H9 (cell line): ENCODE data around the gene HNRNPLL. TPM values are rescaled to one million over a fixed set of nuclear protein-coding genes. Genes with fewer than 3 reads are reported as not detected.
"Not testable (repeated sequence)": the region's sequence is repeated elsewhere in the genome, so short reads cannot be mapped to it uniquely, and the experiment has no call there.

Experiments
- DNase-seq: peaks from one replicate; pipeline ENCODE4 v3.0.0-alpha.2; 2017
- H2AFZ ChIP-seq: one replicate; pipeline ENCODE4 v1.6.1; 2013; ENCODE audit warnings: mild to moderate bottlenecking, low read length, control low read depth, moderate library complexity
- H2AK5ac ChIP-seq: 2 replicates; pipeline ENCODE4 v1.6.1; 2013; ENCODE audit warnings: low read length, control low read depth, mixed read lengths; ENCODE audit not compliant: insufficient read length
- H2BK120ac ChIP-seq: one replicate; pipeline ENCODE4 v1.6.1; 2013; ENCODE audit warnings: low read depth, mild to moderate bottlenecking, low read length, control low read depth, inconsistent platforms; ENCODE audit not compliant: poor library complexity, severe bottlenecking
- H2BK12ac ChIP-seq: 2 replicates; pipeline ENCODE4 v1.6.1; 2013; ENCODE audit warnings: low read length, control low read depth, mixed read lengths, low read depth; ENCODE audit not compliant: insufficient read length
- H2BK15ac ChIP-seq: 2 replicates; pipeline ENCODE4 v1.6.1; 2013; ENCODE audit warnings: low read depth, low read length, control low read depth
- H2BK20ac ChIP-seq: one replicate; pipeline ENCODE4 v1.6.1; 2013; ENCODE audit warnings: low read depth, mild to moderate bottlenecking, low read length, control low read depth, inconsistent platforms; ENCODE audit not compliant: poor library complexity, severe bottlenecking
- H2BK5ac ChIP-seq: 2 replicates; pipeline ENCODE4 v1.6.1; 2013; ENCODE audit warnings: low read length, control low read depth, mixed read lengths; ENCODE audit not compliant: insufficient read length
- H3K14ac ChIP-seq: 2 replicates; pipeline ENCODE4 v1.6.1; 2013; ENCODE audit warnings: low read length, control low read depth; ENCODE audit not compliant: insufficient read depth
- H3K18ac ChIP-seq: 2 replicates; pipeline ENCODE4 v1.6.1; 2013; ENCODE audit warnings: low read depth, mild to moderate bottlenecking, mixed read lengths, low read length, control low read depth; ENCODE audit not compliant: insufficient read length
- H3K23ac ChIP-seq: 2 replicates; pipeline ENCODE4 v1.6.1; 2013; ENCODE audit warnings: low read length, control low read depth, mixed read lengths, low read depth; ENCODE audit not compliant: insufficient read length
- H3K23me2 ChIP-seq: 2 replicates; pipeline ENCODE4 v1.6.1; 2013; ENCODE audit warnings: low read depth, mild to moderate bottlenecking, mixed read lengths, low read length, control low read depth; ENCODE audit not compliant: insufficient read length, poor library complexity, severe bottlenecking
- H3K27ac ChIP-seq: 2 replicates; pipeline ENCODE4 v1.5.1; 2013; ENCODE audit warnings: low read length, control low read depth, mixed read lengths, low read depth; ENCODE audit not compliant: insufficient read length
- H3K27me3 ChIP-seq: 2 replicates; pipeline ENCODE4 v1.6.1; 2013; ENCODE audit warnings: low read length, control low read depth, inconsistent platforms; ENCODE audit not compliant: insufficient read depth
- H3K4ac ChIP-seq: 2 replicates; pipeline ENCODE4 v1.6.1; 2013; ENCODE audit warnings: low read depth, mild to moderate bottlenecking, control low read depth, inconsistent platforms, low read length, moderate library complexity
- H3K4me1 ChIP-seq: 2 replicates; pipeline ENCODE4 v1.6.1; 2013; ENCODE audit warnings: low read length, control low read depth, inconsistent platforms; ENCODE audit not compliant: insufficient read depth
- H3K4me2 ChIP-seq: 2 replicates; pipeline ENCODE4 v1.6.1; 2013; ENCODE audit warnings: low read length, control low read depth, mixed read lengths; ENCODE audit not compliant: insufficient read length, insufficient read depth
- H3K56ac ChIP-seq: 2 replicates; pipeline ENCODE4 v1.6.1; 2013; ENCODE audit warnings: low read depth, mild to moderate bottlenecking, mixed read lengths, low read length, control low read depth; ENCODE audit not compliant: insufficient read length
- H3K79me1 ChIP-seq: 2 replicates; pipeline ENCODE4 v1.6.1; 2013; ENCODE audit warnings: low read depth, mild to moderate bottlenecking, moderate library complexity, low read length, control low read depth, inconsistent platforms; ENCODE audit not compliant: insufficient read depth, poor library complexity, severe bottlenecking
- H3K79me2 ChIP-seq: 2 replicates; pipeline ENCODE4 v1.6.1; 2013; ENCODE audit warnings: low read length, control low read depth, inconsistent platforms; ENCODE audit not compliant: insufficient read depth
- H3K9ac ChIP-seq: 2 replicates; pipeline ENCODE4 v1.6.1; 2013; ENCODE audit warnings: low read length, control low read depth, mixed read lengths; ENCODE audit not compliant: insufficient read length; ENCODE audit errors: extremely low read depth
- H3K9me3 ChIP-seq: one replicate; pipeline ENCODE4 v1.6.1; 2013; ENCODE audit warnings: low read depth, low read length, inconsistent platforms; ENCODE audit not compliant: control insufficient read depth
- H3T11ph ChIP-seq: one replicate; pipeline ENCODE4 v1.6.1; 2013; ENCODE audit warnings: mild to moderate bottlenecking, low read length, control low read depth, inconsistent platforms
- H4K20me1 ChIP-seq: one replicate; pipeline ENCODE4 v1.6.1; 2013; ENCODE audit not compliant: control insufficient read depth, insufficient read length, insufficient read depth
- H4K5ac ChIP-seq: 2 replicates; pipeline ENCODE4 v1.6.1; 2013; ENCODE audit warnings: low read depth, mild to moderate bottlenecking, mixed read lengths, low read length, control low read depth; ENCODE audit not compliant: insufficient read length
- H4K8ac ChIP-seq: replicated peaks from 2 replicates; pipeline ENCODE4 v1.6.1; 2013; ENCODE audit warnings: low read length, control low read depth, mixed read lengths, low read depth; ENCODE audit not compliant: insufficient read length
- H4K91ac ChIP-seq: 2 replicates; pipeline ENCODE4 v1.6.1; 2013; ENCODE audit warnings: low read depth, mild to moderate bottlenecking, moderate library complexity, mixed read lengths, low read length, control low read depth; ENCODE audit not compliant: insufficient read length
- H3K27ac Mint-ChIP-seq, 3 experiments: 2 replicates in 2 of 3; 3 replicates in 1 of 3; pipeline ENCODE4 v1.8.0; 2020 to 2021; ENCODE audit warnings: mixed read lengths in 3 of 3, mild to moderate bottlenecking in 1 of 3, moderate library complexity in 1 of 3
- H3K27me3 Mint-ChIP-seq: 2 replicates; pipeline ENCODE4 v1.8.0; 2021; ENCODE audit warnings: low read depth, mild to moderate bottlenecking, moderate library complexity, mixed read lengths
- H3K36me3 Mint-ChIP-seq, 3 experiments: 2 replicates in 2 of 3; 3 replicates in 1 of 3; pipeline ENCODE4 v1.8.0; 2020 to 2021; ENCODE audit warnings: low read depth in 3 of 3, mixed read lengths in 3 of 3; ENCODE audit not compliant: insufficient read depth in 1 of 3
- H3K4me1 Mint-ChIP-seq, 2 experiments: 2 replicates each; pipeline ENCODE4 v1.8.0; 2020; ENCODE audit warnings: mixed read lengths in 2 of 2
- H3K4me3 Mint-ChIP-seq, 2 experiments: 2 replicates in 1 of 2; 3 replicates in 1 of 2; pipeline ENCODE4 v1.8.0; 2020 to 2021; ENCODE audit warnings: mild to moderate bottlenecking in 2 of 2, mixed read lengths in 2 of 2, moderate library complexity in 1 of 2
- H3K9me3 Mint-ChIP-seq, 2 experiments: 2 replicates in 1 of 2; 3 replicates in 1 of 2; pipeline ENCODE4 v1.8.0; 2020; ENCODE audit warnings: mild to moderate bottlenecking in 2 of 2, mixed read lengths in 2 of 2, moderate library complexity in 1 of 2
- WGBS: extraction: QIAGEN DNeasy Blood & Tissue Kit; methylation state at CpG from one replicate; pipeline ENCODE4 v1.1.7; 2013; ENCODE audit warnings: missing lambda C conversion rate, low lambda C conversion rate, mixed read lengths; ENCODE audit not compliant: insufficient read length; ENCODE audit errors: extremely low coverage; 5-methylcytosine and 5-hydroxymethylcytosine counted together
- total RNA-seq: library from RNA; stranded (reverse); gene quantifications from 2 replicates; pipeline ENCODE4 v1.2.1, GENCODE V29; 2021
- TF ChIP-seq, protein P1 (sequence below): fragments of 200-600 bp; sonication (generic); conservative IDR thresholded peaks from 3 replicates; pipeline ENCODE4 v1.8.0; 2021; ENCODE audit warnings: antibody characterized with exemption, mild to moderate bottlenecking

Gene HNRNPLL
- total RNA-seq, 1 experiment from 2014 or later: 52.3 TPM

- TF ChIP-seq, protein P1, sequence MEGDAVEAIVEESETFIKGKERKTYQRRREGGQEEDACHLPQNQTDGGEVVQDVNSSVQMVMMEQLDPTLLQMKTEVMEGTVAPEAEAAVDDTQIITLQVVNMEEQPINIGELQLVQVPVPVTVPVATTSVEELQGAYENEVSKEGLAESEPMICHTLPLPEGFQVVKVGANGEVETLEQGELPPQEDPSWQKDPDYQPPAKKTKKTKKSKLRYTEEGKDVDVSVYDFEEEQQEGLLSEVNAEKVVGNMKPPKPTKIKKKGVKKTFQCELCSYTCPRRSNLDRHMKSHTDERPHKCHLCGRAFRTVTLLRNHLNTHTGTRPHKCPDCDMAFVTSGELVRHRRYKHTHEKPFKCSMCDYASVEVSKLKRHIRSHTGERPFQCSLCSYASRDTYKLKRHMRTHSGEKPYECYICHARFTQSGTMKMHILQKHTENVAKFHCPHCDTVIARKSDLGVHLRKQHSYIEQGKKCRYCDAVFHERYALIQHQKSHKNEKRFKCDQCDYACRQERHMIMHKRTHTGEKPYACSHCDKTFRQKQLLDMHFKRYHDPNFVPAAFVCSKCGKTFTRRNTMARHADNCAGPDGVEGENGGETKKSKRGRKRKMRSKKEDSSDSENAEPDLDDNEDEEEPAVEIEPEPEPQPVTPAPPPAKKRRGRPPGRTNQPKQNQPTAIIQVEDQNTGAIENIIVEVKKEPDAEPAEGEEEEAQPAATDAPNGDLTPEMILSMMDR: no peak
Measured at GRCh38 chr2:38610851-38611801, 8.4 kb upstream of the HNRNPLL start.

GRCh38 chr2:38609246-38609645, 6.5 kb upstream of the HNRNPLL start:
- H3K9ac ChIP-seq, H3K36me3 Mint-ChIP-seq: not testable (repeated sequence)
- no CpG with 5 or more reads among the region's 2 CpGs for WGBS

More at GRCh38 chr2:38610851-38611801, 8.4 kb upstream of the HNRNPLL start:
- Histone ChIP-seq H3K4ac (no peak overlapping the region), H3K18ac (no peak overlapping the region), H2AFZ (no peak overlapping the region), H3K9me3 (no peaks in the 10 kb centered on the region), H3K4me1 (no peaks in the 10 kb centered on the region; the same call in 1 of the 2 replicates), H2BK15ac (no peak overlapping the region; the same call in 1 of the 2 replicates), H2BK12ac (no peak overlapping the region), H3T11ph (no peak overlapping the region), H2BK120ac (no peak overlapping the region), H2AK5ac (no peak overlapping the region), H4K20me1 (no peaks in the 10 kb centered on the region), H4K8ac (no peak overlapping the region), H3K14ac (no peak overlapping the region), H3K56ac (no peak overlapping the region), H3K4me2 (no peak overlapping the region), H3K23me2 (no peaks in the 10 kb centered on the region), H3K79me2 (no peaks in the 10 kb centered on the region), H4K91ac (no peak overlapping the region), H3K23ac (no peak overlapping the region), H3K9ac (no peak overlapping the region), H4K5ac (no peak overlapping the region), H3K27ac (no peak overlapping the region), H2BK20ac (no peak overlapping the region), H3K79me1 (no peaks in the 10 kb centered on the region), H2BK5ac (no peak overlapping the region), H3K27me3 (no peaks in the 10 kb centered on the region)
- H3K4me1 Mint-ChIP-seq: peaks cover 12 to 13% of the 10 kb centered on the region in 2 experiments
- DNase-seq: no peak
- H3K27me3 Mint-ChIP-seq: no peaks in the 10 kb centered on the region
- no peak overlapping the region for H3K27ac Mint-ChIP-seq
- WGBS: no CpG with 5 or more reads among the region's 8 CpGs
- H3K9me3 Mint-ChIP-seq: no peaks in the 10 kb centered on the region
- no peak overlapping the region for H3K4me3 Mint-ChIP-seq
- no peaks in the 10 kb centered on the region for H3K36me3 Mint-ChIP-seq

More at GRCh38 chr2:38609246-38609645, 6.5 kb upstream of the HNRNPLL start:
- not testable (repeated sequence) for H2BK15ac ChIP-seq, H3K14ac ChIP-seq, H2AK5ac ChIP-seq, H4K8ac ChIP-seq, H4K20me1 ChIP-seq, H2BK120ac ChIP-seq, DNase-seq, H3K18ac ChIP-seq, H4K5ac ChIP-seq, H3K56ac ChIP-seq, H3K4ac ChIP-seq, H2AFZ ChIP-seq, H3K27ac Mint-ChIP-seq, H3K4me2 ChIP-seq, H3T11ph ChIP-seq, H3K23ac ChIP-seq, H3K27me3 ChIP-seq, H3K4me3 Mint-ChIP-seq, H2BK20ac ChIP-seq, H3K79me2 ChIP-seq, H3K27ac ChIP-seq, H3K9me3 ChIP-seq, H3K23me2 ChIP-seq, H3K79me1 ChIP-seq, H3K9me3 Mint-ChIP-seq, H3K27me3 Mint-ChIP-seq, H2BK5ac ChIP-seq, H3K4me1 ChIP-seq, H4K91ac ChIP-seq, H2BK12ac ChIP-seq
- H3K4me1 Mint-ChIP-seq: peaks cover 13 to 18% of the 10 kb centered on the region in 2 experiments
